OCI-LY7 (cell line): Measurements from ENCODE around the gene PRMT3. TPM values are rescaled to one million over a fixed set of nuclear protein-coding genes. Genes with fewer than 3 reads are reported as not detected.

Source experiments
- BruUV-seq: library from RNA; stranded (reverse); fragments of 400-500 nt; replicated peaks from 2 replicates; lab custom pipeline; 2021; lab: Mats Ljungman, UMichigan
- CTCF ChIA-PET: fragments of 300-600 bp; sonication (Branson Sonifier 250); formaldehyde crosslinking; loops from one replicate; lab custom pipeline; 2022; ENCODE audit warnings: antibody characterized with exemption; ENCODE audit not compliant: unreplicated experiment; lab: Charles Lee
- POLR2A ChIA-PET: fragments of 300-600 bp; sonication (Branson Sonifier 250); formaldehyde crosslinking; loops from one replicate; lab custom pipeline; 2022; ENCODE audit warnings: antibody characterized with exemption; lab: Charles Lee
- DNase-seq: peaks from one replicate; pipeline ENCODE4 v3.0.0-alpha.2; 2015; ENCODE audit warnings: low spot score
- H2AFZ ChIP-seq: fragments of 200-600 bp; sonication (generic), shearing (Covaris generic); 2 replicates; pipeline ENCODE4 v1.6.1; 2014; ENCODE audit warnings: mild to moderate bottlenecking, antibody characterized with exemption, low read length, moderate library complexity
- H3K27ac ChIP-seq: fragments of 200-600 bp; sonication (generic); 2 replicates; pipeline ENCODE4 v1.5.1; 2014; ENCODE audit warnings: mixed run types, low read depth, mild to moderate bottlenecking, moderate library complexity, low read length, inconsistent platforms; ENCODE audit not compliant: poor library complexity, severe bottlenecking
- H3K36me3 ChIP-seq: fragments of 200-600 bp; sonication (generic); 2 replicates; pipeline ENCODE4 v1.6.1; 2014; ENCODE audit warnings: mild to moderate bottlenecking, antibody characterized with exemption, low read length, moderate library complexity, mixed read lengths; ENCODE audit not compliant: insufficient read depth
- H3K4me1 ChIP-seq: fragments of 200-600 bp; sonication (generic); 2 replicates; pipeline ENCODE4 v1.5.1; 2014; ENCODE audit warnings: mild to moderate bottlenecking, low read length; ENCODE audit not compliant: insufficient read depth, poor library complexity, severe bottlenecking
- H3K4me2 ChIP-seq: fragments of 200-600 bp; sonication (generic); 2 replicates; pipeline ENCODE4 v1.6.1; 2014; ENCODE audit warnings: mild to moderate bottlenecking, low read length
- H3K4me3 ChIP-seq: fragments of 200-600 bp; sonication (generic); 2 replicates; pipeline ENCODE4 v1.5.1; 2014; ENCODE audit warnings: mild to moderate bottlenecking, low read depth, low read length; ENCODE audit not compliant: poor library complexity, severe bottlenecking
- H3K79me2 ChIP-seq: fragments of 200-600 bp; sonication (generic); 2 replicates; pipeline ENCODE4 v1.6.1; 2016; ENCODE audit warnings: low read depth, mild to moderate bottlenecking, low read length, moderate library complexity, mixed read lengths; ENCODE audit not compliant: insufficient read depth
- H3K9me2 ChIP-seq: fragments of 200-600 bp; sonication (generic); 2 replicates; pipeline ENCODE4 v1.6.1; 2016; ENCODE audit warnings: mild to moderate bottlenecking, low read length, mixed read lengths; ENCODE audit not compliant: insufficient read depth
- H3K9me3 ChIP-seq: fragments of 200-600 bp; sonication (generic); 2 replicates; pipeline ENCODE4 v1.6.1; 2014; ENCODE audit warnings: mild to moderate bottlenecking, mixed run types, low read length, mixed read lengths
- H4K20me1 ChIP-seq: fragments of 200-600 bp; sonication (generic); 2 replicates; pipeline ENCODE4 v1.6.1; 2014; ENCODE audit warnings: mild to moderate bottlenecking, antibody characterized with exemption, low read length, moderate library complexity, mixed read lengths; ENCODE audit not compliant: insufficient read depth
- EZH2phosphoT487 ChIP-seq: fragments of 200-600 bp; sonication (generic); IDR thresholded peaks from 2 replicates; pipeline ENCODE4 v1.6.1; 2018; ENCODE audit warnings: low read depth, borderline replicate concordance, mild to moderate bottlenecking, mixed run types, antibody characterized with exemption, low read length, moderate library complexity, mixed read lengths
- intact Hi-C: fragments of 100-400 bp; cut with micrococcal nuclease; formaldehyde crosslinking; loops from one replicate; pipeline ENCODE4 v1.10.0; 2022; ENCODE audit not compliant: unreplicated experiment
- total RNA-seq, 2 experiments: library from RNA; depleted of rRNA in 1 of 2; stranded (reverse); fragments of >200 nt in 1 of 2; shearing (Covaris generic) in 1 of 2; gene quantifications; 2 replicates each; pipeline ENCODE4 v1.2.3, GENCODE V29; 2014 to 2022
- TF ChIP-seq, protein P1 (sequence below): fragments of 200-600 bp; sonication (generic); conservative IDR thresholded peaks from 2 replicates; pipeline ENCODE4 v1.5.1; 2014; ENCODE audit warnings: mild to moderate bottlenecking, antibody characterized with exemption, low read length, moderate library complexity, mixed read lengths

The PRMT3 gene
- total RNA-seq, 2 experiments from 2014 or later, result 34.0 to 50.0 TPM

DNA sequence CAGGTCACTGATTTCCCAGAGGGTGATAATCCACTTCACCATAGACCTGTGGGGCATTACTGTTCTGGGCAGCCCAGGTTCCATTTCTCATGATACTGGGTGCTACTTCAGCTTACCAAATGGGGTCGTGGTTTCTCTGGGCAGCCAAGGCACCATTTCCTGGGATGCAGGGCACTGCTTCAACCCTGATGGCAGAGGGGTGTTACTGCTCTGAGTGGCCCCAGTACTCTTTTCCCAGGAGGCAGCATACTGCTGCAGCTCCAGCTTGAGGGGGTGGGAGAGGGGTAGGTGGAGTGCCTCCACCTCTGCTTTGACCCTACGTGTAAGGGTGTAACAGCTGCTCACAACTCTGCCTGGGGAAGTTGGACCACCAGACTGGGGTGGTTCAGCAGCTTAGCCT is 51.1 kb downstream of the PRMT3 start:
- intact Hi-C loops, result no loop called here
- ChIA-PET CTCF (no interaction called here), POLR2A (interaction anchor here (0.6 kb wide), 1 partner anchor 30 kb away, joined by 3 read pairs; no protein-coding TSS in a partner anchor)
- no peak for DNase-seq
- Histone ChIP-seq H3K4me1 (no peaks in the 10 kb centered on the region), H3K79me2 (peaks cover 6% of the 10 kb centered on the region; the same call in 1 of the 2 replicates), H3K9me2 (no peaks in the 10 kb centered on the region), H3K36me3 (peaks cover 40% of the 10 kb centered on the region), H4K20me1 (0 out of 2 replicates have a peak, but pooled peaks cover 8% of the 10 kb centered on the region), H3K9me3 (no peaks in the 10 kb centered on the region), H3K4me2 (no peak overlapping the region), H3K27ac (no peak overlapping the region), H2AFZ (no peak overlapping the region), H3K4me3 (no peak overlapping the region)
- no TSS peak for BruUV-seq
- TF ChIP-seq, protein P1, sequence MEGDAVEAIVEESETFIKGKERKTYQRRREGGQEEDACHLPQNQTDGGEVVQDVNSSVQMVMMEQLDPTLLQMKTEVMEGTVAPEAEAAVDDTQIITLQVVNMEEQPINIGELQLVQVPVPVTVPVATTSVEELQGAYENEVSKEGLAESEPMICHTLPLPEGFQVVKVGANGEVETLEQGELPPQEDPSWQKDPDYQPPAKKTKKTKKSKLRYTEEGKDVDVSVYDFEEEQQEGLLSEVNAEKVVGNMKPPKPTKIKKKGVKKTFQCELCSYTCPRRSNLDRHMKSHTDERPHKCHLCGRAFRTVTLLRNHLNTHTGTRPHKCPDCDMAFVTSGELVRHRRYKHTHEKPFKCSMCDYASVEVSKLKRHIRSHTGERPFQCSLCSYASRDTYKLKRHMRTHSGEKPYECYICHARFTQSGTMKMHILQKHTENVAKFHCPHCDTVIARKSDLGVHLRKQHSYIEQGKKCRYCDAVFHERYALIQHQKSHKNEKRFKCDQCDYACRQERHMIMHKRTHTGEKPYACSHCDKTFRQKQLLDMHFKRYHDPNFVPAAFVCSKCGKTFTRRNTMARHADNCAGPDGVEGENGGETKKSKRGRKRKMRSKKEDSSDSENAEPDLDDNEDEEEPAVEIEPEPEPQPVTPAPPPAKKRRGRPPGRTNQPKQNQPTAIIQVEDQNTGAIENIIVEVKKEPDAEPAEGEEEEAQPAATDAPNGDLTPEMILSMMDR, result no peak
- no peak for TF ChIP-seq EZH2phosphoT487

GRCh38 chr11:20443596-20443995 is 56.1 kb downstream of the PRMT3 start:
- TF ChIP-seq, protein P1, result peak; percentile 78
- no peak for TF ChIP-seq EZH2phosphoT487
- H4K20me1 ChIP-seq, result peaks cover 11% of the 10 kb centered on the region; the same call in 1 of the 2 replicates
- no peak overlapping the region for H3K27ac ChIP-seq
- peak; percentile 25 for DNase-seq
- H3K79me2 ChIP-seq, result 0 out of 2 replicates have a peak, but pooled peaks cover 3% of the 10 kb centered on the region
- no peaks in the 10 kb centered on the region for H3K9me2 ChIP-seq
- no peak overlapping the region for H3K4me2 ChIP-seq
- intact Hi-C loops, result loop anchor here (10.0 kb wide), 1 partner anchor 49 kb away; no protein-coding TSS in a partner anchor
- H3K4me1 ChIP-seq, result no peaks in the 10 kb centered on the region
- no peak overlapping the region for H3K4me3 ChIP-seq
- peaks cover 44% of the 10 kb centered on the region for H3K36me3 ChIP-seq
- ChIA-PET POLR2A (interaction anchor here (0.8 kb wide), 1 partner anchor 17 kb away, joined by 5 read pairs; no protein-coding TSS in a partner anchor), CTCF (no interaction called here)
- H2AFZ ChIP-seq, result no peak overlapping the region
- no peaks in the 10 kb centered on the region for H3K9me3 ChIP-seq
- BruUV-seq, result no TSS peak

DNA sequence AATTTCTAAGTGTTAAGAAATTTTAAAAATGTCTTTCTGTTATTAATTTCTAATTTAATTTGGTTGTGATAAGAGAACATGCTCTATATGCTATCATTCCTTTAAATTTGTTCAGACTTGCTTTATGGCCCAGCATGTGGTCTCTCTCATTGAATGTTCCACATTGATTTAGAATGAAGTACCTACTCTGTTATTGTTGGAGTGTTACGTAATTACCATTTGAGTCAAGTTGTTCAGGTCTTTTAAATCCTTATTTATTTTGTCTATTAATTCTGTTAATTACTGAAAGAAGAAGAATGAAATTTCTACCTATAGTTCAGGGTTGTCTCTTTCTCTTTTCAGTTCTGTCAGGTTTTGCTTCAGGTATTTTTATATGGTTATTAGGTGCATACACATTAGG is 57.0 kb downstream of the PRMT3 start:
- POLR2A ChIA-PET, result interaction anchor here (0.8 kb wide), 1 partner anchor 18 kb away, joined by 5 read pairs; no protein-coding TSS in a partner anchor
- Histone ChIP-seq H3K9me2 (no peaks in the 10 kb centered on the region), H3K4me3 (no peak overlapping the region), H3K79me2 (0 out of 2 replicates have a peak, but pooled peaks cover 3% of the 10 kb centered on the region), H4K20me1 (peaks cover 11% of the 10 kb centered on the region; the same call in 1 of the 2 replicates), H3K4me1 (no peaks in the 10 kb centered on the region), H3K27ac (no peak overlapping the region), H3K4me2 (no peak overlapping the region), H3K9me3 (no peaks in the 10 kb centered on the region), H3K36me3 (peaks cover 43% of the 10 kb centered on the region), H2AFZ (no peak overlapping the region)
- DNase-seq, result no peak
- BruUV-seq, result no TSS peak
- CTCF ChIA-PET, result no interaction called here
- intact Hi-C loops, result loop anchor here (10.0 kb wide), 1 partner anchor 50 kb away; no protein-coding TSS in a partner anchor
- TF ChIP-seq, protein P1, result no peak
